Mucosa of rectum (tissue), 2 donors: ENCODE results near the gene PDE6C.

Experiments used
- H3K27ac ChIP-seq, 2 donors: one replicate each; pipeline ENCODE4 v1.7.0; 2013; ENCODE audit warnings: inconsistent platforms in 2 of 2, low read depth in 2 of 2, low read length in 2 of 2
- H3K27me3 ChIP-seq, 2 donors: one replicate each; pipeline ENCODE4 v1.7.0; 2013; ENCODE audit warnings: low read length in 2 of 2; ENCODE audit not compliant: control insufficient read depth in 2 of 2, insufficient read depth in 2 of 2
- H3K36me3 ChIP-seq, 2 donors: one replicate each; pipeline ENCODE4 v1.7.0; 2013; ENCODE audit warnings: low read length in 2 of 2; ENCODE audit not compliant: control insufficient read depth in 2 of 2, insufficient read depth in 2 of 2
- H3K4me1 ChIP-seq, 2 donors: one replicate each; pipeline ENCODE4 v1.7.0; 2013; ENCODE audit warnings: low read length in 2 of 2, mild to moderate bottlenecking in 1 of 2; ENCODE audit not compliant: control insufficient read depth in 2 of 2, insufficient read depth in 2 of 2
- H3K4me3 ChIP-seq, 2 donors: one replicate each; pipeline ENCODE4 v1.7.0; 2013; ENCODE audit warnings: low read length in 2 of 2
- H3K9ac ChIP-seq, 2 donors: one replicate each; pipeline ENCODE4 v1.7.0; 2013; ENCODE audit warnings: low read length in 2 of 2, low read depth in 1 of 2, mild to moderate bottlenecking in 1 of 2
- H3K9me3 ChIP-seq, 2 donors: one replicate each; pipeline ENCODE4 v1.7.0; 2013; ENCODE audit warnings: low read length in 2 of 2; ENCODE audit not compliant: control insufficient read depth in 2 of 2
- donor health status: healthy.
- donor health status: Normal muscosa, but diverticular disease.

The PDE6C gene

DNA sequence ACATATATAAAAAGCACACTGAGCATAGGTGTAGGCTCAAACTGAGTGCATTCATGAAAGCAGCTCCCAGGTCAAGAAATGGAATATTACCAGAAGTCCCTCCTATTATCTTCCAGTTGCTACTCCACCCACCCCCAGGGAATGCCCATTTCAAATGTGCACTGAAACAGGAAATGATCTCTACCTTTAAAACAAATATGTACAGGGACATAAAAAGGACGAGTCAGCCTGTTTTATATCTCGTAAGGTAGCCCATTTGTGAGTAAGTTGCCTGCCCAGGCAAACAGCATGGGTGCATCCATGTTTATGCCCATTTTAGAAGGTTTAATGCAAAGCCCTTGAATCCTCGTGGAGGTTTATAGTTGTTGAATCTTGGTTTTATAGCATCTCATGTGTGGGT lies 35.4 kb upstream of the PDE6C start:
- peaks cover 20 to 55% of the 10 kb centered on the region in 2 donors for H3K4me1 ChIP-seq
- H3K27me3 ChIP-seq, result peaks cover 0 to 4% of the 10 kb centered on the region in 2 donors
- peak overlapping the region in 1 of 2 donors; percentile 9 for H3K9ac ChIP-seq
- H3K36me3 ChIP-seq, result peaks cover 0 to 4% of the 10 kb centered on the region in 2 donors
- H3K27ac ChIP-seq, result peak overlapping the region; percentile 49 to 83
- peaks cover 0 to 7% of the 10 kb centered on the region in 2 donors for H3K9me3 ChIP-seq
- H3K4me3 ChIP-seq, result no peak overlapping the region

DNA sequence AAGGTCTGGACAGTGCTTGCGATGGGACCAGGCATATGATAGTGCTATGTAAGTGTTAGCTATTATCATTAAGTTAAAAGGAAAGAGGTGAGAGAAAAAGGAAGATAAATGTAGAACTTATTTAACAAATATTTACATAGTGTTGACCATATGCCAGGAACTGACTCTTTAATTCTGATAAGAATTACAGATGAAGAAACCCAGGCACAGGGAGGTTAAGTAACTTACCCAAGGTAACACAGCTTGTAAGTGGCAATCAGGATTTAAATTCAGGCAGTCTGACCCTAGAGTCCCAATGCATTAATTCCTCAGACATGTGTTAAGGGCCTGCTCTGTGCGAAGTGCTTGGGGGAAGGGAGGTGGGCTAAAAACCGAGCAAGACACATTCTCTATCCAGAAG lies 34.8 kb upstream of the PDE6C start:
- Histone ChIP-seq H3K4me1 (peaks cover 20 to 48% of the 10 kb centered on the region in 2 donors), H3K27me3 (peaks cover 0 to 3% of the 10 kb centered on the region in 2 donors), H3K27ac (peak overlapping the region; percentile 50 to 83), H3K4me3 (no peak overlapping the region), H3K9me3 (peaks cover 0 to 7% of the 10 kb centered on the region in 2 donors), H3K9ac (peak overlapping the region in 1 of 2 donors; percentile 9), H3K36me3 (peaks cover 0 to 4% of the 10 kb centered on the region in 2 donors)

DNA sequence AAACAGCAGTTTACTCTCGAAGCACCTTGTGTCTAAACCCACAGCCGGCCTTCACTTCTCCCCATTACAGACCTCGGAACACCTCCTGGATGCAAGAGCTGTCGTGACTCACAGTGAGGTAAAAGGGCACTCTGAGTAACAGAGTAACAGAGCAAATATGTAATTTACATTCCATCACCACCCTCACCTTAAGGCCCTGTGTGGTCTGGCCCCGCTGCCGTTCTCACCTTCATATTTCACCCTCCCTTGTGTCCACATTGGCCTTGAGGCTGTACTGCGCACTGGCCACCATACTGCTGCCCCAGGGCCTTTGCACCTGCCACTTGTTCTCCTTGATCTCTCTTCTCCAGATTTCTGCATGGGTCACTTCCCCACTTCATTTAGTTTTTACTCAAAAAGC lies 33.2 kb upstream of the PDE6C start:
- Histone ChIP-seq H3K27me3 (peaks cover 0 to 2% of the 10 kb centered on the region in 2 donors), H3K9me3 (peaks cover 0 to 7% of the 10 kb centered on the region in 2 donors), H3K9ac (no peak overlapping the region), H3K36me3 (peaks cover 0 to 4% of the 10 kb centered on the region in 2 donors), H3K4me3 (no peak overlapping the region), H3K27ac (peak overlapping the region in 1 of 2 donors; percentile 18), H3K4me1 (peaks cover 10 to 33% of the 10 kb centered on the region in 2 donors)

- Histone ChIP-seq H3K27ac (no peak overlapping the region), H3K9me3 (peaks cover 0 to 7% of the 10 kb centered on the region in 2 donors), H3K9ac (no peak overlapping the region), H3K4me3 (no peak overlapping the region), H3K36me3 (peaks cover 0 to 4% of the 10 kb centered on the region in 2 donors), H3K4me1 (peaks cover 10 to 33% of the 10 kb centered on the region in 2 donors), H3K27me3 (peaks cover 0 to 2% of the 10 kb centered on the region in 2 donors)
Measured at GRCh38 chr10:93579985-93580711, 32.2 kb upstream of the PDE6C start.

DNA sequence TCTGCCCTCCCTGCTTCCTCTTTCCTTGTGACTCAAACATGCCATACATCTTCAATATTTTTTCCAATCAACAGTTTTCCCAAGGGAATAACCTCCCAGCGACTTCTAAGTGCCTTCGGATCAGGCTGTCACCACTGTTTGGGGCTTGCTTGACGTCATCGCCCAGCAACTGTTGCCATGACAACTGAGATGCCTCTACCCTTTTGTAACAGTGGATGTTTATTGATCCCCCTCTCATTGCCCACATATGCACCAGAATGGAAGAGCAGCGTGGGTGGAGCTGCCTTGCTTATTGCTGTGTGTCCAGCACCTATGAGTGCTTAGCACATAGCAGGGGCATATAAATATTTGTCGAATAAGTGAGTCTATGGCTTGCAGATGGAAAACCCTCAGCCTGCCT lies 31.5 kb upstream of the PDE6C start:
- Histone ChIP-seq H3K4me1 (peaks cover 10 to 28% of the 10 kb centered on the region in 2 donors), H3K9me3 (peaks cover 0 to 7% of the 10 kb centered on the region in 2 donors), H3K36me3 (peaks cover 0 to 4% of the 10 kb centered on the region in 2 donors), H3K27me3 (peaks cover 0 to 2% of the 10 kb centered on the region in 2 donors), H3K4me3 (no peak overlapping the region), H3K27ac (no peak overlapping the region), H3K9ac (no peak overlapping the region)

DNA sequence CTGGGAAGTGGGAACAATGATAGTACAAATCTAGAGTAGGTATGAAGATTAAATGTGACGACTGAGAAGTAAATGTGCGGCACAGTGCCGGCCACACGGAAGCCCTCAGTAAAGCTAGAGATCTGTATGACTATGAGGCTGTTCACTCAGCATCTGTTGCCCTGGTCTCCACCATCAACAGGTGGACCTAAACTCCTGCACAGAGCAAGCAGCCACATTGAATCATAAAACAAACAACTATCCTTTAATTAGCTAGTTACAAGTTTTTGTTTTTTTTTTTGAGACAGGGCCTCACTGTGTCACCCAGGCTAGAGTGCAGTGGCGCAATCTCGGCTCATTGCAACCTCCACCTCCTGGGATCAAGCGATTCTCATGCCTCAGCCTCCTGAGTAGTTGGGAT lies 27.9 kb upstream of the PDE6C start:
- H3K27ac ChIP-seq, result no peak overlapping the region
- no peak overlapping the region for H3K4me3 ChIP-seq
- peaks cover 0 to under 1% of the 10 kb centered on the region in 2 donors for H3K36me3 ChIP-seq
- peaks cover 0 to 1% of the 10 kb centered on the region in 2 donors for H3K4me1 ChIP-seq
- no peak overlapping the region for H3K9ac ChIP-seq
- H3K27me3 ChIP-seq, result peaks cover 0 to 2% of the 10 kb centered on the region in 2 donors
- peaks cover 0 to 5% of the 10 kb centered on the region in 2 donors for H3K9me3 ChIP-seq

DNA sequence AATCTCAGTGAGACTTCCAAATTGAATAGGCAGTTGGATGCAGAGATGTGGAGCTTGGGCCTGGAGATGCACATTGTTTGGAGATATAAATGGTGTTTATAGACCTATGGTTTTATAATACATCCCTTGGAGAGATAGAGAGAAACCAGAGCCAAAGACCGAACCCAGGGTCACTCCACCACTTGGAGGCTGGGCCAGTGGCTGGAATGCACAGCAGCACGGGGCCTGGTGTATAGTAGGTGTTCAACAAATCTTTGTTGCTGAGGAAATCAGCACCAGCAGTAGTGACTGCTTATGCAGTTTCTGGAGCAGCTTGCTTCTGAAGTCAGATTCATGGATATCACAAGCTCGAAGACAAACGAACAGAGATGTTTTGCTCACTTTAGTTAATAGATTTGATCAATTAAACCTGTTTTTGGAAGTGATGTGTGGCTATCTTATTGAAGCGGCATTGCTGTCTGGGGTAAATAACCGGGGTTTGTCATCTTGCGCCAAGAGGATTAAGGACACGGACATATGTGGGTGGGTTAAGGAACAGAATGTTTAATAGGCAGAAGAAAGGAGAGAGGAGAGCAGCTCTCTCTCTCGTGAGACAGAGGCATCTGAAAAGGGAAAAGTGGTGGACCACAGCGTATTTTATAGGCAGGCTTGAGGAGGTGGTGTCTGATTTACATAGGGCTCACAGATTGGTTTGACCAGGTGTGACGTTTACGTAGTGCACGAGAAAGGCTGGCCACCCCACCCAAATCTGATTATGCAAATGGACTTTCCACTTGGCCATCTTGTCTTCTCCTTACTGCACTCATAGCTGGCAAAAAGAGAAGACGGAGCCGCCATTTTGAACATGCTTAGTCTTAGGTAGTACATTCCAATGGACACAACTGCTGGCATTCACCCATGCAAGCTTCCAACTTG lies 22.4 kb upstream of the PDE6C start:
- H3K9me3 ChIP-seq, result no peaks in the 10 kb centered on the region
- no peak overlapping the region for H3K4me3 ChIP-seq
- H3K27me3 ChIP-seq, result no peaks in the 10 kb centered on the region
- no peak overlapping the region for H3K9ac ChIP-seq
- H3K4me1 ChIP-seq, result peaks cover 7 to 19% of the 10 kb centered on the region in 2 donors
- H3K36me3 ChIP-seq, result no peaks in the 10 kb centered on the region
- no peak overlapping the region for H3K27ac ChIP-seq

GRCh38 chr10:93590638-93591037 lies 21.7 kb upstream of the PDE6C start:
- Histone ChIP-seq H3K27ac (peak overlapping the region in 1 of 2 donors; percentile 59), H3K9ac (no peak overlapping the region), H3K27me3 (no peaks in the 10 kb centered on the region), H3K4me3 (no peak overlapping the region), H3K36me3 (no peaks in the 10 kb centered on the region), H3K9me3 (no peaks in the 10 kb centered on the region), H3K4me1 (peaks cover 7 to 19% of the 10 kb centered on the region in 2 donors)

GRCh38 chr10:93591065-93591808 lies 21.1 kb upstream of the PDE6C start:
- H3K27ac ChIP-seq, result peak overlapping the region; percentile 52 to 59
- peaks cover 7 to 19% of the 10 kb centered on the region in 2 donors for H3K4me1 ChIP-seq
- H3K27me3 ChIP-seq, result no peaks in the 10 kb centered on the region
- no peak overlapping the region for H3K4me3 ChIP-seq
- H3K9me3 ChIP-seq, result no peaks in the 10 kb centered on the region
- H3K36me3 ChIP-seq, result no peaks in the 10 kb centered on the region
- no peak overlapping the region for H3K9ac ChIP-seq
